HG02943 (cell line): ENCODE data around the gene STX8.
"Not testable (repeated sequence)": the region's sequence is repeated elsewhere in the genome, so short reads cannot be mapped to it uniquely, and the experiment has no call there.

Experiments
- ATAC-seq: cut with Tn5 transposase; IDR thresholded peaks from one replicate; pipeline ENCODE4 v1.9.1; 2021; ENCODE audit warnings: mild to moderate bottlenecking, low read depth, moderate library complexity; ENCODE audit not compliant: unreplicated experiment

The STX8 gene

DNA sequence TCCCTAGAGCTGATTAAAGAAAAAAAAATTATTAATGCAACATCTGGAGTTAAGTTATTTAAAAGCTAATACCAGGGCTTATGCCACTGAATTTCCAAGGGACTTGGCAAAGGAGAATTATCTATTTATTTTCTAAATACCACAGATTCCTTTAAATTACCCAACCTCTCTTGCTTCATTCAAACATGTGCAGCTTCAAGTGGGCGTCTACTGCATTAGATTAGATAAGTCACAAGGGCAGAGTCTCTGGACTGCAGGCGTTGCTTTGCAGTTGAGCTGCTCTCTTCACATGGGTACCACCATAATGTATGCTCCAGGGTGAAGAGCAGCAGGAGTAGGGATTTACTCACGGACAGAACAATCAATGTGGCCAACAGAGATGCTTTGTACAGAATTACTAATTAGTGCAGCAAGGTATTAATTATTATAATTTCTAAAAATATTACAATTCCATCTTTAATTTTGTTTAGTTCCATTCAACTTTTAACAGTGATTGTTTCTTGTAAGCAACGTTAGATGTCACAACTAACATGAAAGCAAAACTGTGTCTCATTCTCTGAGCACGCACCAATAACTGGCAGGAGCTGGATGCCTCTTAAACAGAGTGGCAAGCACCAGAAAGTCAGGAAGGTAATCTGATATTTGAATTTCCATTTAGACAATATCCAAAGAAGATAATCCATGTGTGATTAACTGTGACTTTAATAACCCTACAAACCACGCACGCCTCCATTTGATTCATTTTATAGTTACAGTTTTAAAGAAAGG lies 214.2 kb downstream of the STX8 start:
- ATAC-seq: no peak

DNA sequence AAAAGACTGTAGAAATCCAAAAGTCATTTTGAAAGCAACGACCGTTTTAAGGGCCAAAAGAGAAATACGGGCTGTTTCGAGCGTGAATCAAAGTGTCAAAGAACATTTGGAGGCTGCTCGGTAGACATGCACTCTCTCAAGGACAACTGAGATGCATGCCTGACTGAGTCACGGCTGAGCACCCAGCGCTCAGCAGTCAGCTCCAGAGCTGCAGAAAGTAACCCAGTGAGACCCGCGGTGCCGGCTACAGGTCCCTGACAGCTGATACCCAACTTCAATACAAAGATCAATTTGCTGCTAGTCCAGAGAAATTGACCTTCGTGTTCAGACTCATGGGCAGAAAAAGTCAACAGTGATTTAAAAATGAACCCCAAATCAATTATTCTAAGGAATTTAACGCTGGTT lies 214.9 kb downstream of the STX8 start:
- no peak for ATAC-seq

DNA sequence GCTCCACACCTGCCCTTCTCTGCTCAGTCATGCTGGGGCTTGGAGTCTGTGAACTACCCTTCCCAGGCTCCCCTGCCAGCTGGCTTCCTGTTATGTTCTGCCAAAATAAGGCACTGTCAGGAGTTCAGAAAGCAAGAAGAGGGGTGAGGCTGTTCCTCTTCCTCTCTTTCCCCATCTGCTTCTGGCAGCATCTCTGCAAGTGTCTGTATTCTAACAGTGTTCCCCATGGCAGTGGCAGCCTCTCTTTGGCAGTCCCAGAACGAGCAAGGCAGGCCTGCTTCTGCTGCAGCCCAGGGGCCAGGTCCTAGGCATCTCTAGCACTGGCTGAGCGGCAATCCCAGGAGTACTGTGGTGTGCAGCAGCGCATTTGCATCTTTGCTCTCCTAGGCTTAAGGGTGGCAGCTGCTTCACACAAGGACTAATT lies 219.1 kb downstream of the STX8 start:
- ATAC-seq: no peak

DNA sequence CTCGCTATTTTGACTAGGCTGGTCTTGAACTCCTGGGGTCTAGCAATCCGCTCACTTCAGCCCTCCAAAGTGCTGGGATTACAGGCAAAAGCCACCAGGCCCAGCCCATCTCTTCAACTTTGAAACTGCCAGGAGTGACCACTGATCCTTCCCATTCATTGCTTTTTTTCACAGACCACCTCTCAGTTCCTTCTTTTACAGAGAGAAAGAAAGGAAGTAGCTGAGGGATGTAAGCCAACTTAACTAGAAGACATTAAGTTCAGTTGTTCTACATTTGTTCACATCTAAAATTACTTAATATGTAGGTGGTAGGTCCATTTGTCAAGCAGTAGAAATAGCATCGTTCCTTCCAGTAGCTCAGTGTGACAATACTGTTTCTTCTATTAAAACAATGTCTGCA lies 219.8 kb downstream of the STX8 start:
- no peak for ATAC-seq

DNA sequence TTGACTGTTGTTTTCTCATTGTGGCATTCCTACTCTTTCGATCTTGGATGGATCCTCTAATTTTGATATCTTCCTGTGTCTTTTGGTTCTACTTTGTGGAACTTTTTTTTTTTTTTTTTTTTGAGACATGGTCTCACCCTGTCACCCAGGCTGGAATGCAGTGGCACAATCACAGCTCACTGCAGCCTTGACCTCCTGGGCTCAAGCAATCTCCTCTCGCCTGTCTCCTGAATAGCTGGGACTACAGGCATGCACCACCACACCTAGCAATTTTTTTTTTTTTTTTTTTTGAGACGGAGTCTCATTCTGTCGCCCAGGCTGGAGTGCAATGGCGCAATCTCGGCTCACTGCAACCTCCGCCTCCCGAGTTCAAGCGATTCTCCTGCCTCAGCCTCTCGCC lies 220.4 kb downstream of the STX8 start:
- not testable (repeated sequence) for ATAC-seq

DNA sequence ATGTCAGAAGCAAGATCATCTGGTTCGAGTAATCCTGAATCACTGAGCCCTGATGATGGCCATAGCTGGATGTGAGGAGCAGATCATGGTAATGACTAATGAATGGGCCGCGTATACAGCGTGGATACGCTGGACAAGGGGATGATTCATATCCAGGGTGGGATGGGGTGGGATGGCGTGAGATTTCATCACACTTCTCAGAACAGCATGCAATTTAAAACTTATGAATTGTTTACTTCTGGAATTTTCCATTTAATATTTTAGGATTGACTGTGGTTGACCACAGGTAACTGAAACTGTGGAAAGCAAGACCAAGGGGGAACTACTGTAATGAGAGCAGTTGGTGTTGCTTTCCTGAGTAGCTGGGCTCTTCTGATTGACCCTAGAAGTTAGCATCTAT lies 225.5 kb downstream of the STX8 start:
- no peak for ATAC-seq

DNA sequence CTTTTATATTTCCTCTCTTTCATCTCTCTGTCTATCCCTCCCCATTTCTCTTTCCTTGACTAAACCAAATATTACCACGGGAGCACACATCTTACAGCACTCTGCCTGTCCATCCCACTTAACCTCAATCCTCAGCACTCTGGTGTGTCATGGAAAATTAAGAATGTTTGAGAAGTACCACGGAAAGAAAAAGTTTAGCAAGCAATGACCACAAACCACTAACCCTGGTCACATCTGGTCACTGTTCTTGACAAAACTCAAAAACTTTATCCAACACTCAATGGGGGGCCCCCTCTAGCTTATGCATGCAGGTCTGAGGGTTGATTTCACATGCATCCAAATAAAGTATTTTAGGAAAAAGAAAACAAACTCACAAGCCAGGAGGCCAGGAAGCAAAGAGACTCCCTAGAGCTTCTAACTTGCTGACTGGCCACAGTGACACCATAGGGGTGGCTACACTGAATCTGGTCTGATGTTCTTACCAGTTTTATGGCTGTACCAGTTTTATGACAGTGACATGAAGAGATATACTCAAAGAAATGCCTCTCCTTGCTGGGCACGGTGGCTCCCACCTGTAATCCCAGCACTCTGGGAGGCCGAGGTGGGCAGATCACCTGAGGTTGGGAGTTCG lies 229.2 kb downstream of the STX8 start:
- ATAC-seq: no peak

DNA sequence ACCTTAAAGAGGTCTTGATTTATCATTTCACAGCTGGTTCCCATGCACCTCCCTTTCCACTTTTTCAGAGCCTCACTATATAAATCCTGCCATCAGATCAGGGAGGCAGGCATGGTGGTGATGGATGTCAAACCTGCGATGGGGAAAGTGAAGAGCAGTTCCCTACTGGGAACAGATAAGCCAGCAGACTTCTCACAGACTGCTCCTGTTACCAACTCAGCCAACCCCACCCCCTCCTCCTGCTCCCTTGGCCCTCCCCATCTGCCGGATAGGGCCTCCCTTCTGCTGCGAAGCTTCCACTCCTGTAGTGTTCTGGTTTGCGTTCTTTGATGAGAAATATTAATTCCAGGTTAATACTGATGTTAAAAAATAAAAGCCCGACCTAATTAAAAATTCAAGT lies 232.1 kb downstream of the STX8 start:
- ATAC-seq: no peak

DNA sequence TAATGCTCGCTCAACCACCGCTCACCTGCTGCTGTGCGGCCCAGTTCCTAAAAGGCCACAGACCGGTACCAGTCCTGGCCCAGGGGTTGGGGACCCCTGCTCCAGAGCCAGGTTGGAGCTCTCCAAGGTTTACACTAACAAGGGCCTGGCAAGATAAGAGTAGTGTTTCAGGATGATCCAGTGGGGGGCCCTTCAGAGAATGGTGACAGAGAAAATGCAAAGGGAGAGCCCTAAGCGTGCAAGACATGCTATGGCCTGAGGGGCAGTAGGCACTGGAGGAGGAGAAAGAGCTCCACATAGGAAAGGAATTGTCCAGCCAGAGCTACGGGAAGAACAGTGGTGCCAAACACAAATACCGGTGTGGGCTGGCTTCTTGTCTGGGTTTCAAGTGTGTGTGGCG lies 233.4 kb downstream of the STX8 start:
- ATAC-seq: no peak

DNA sequence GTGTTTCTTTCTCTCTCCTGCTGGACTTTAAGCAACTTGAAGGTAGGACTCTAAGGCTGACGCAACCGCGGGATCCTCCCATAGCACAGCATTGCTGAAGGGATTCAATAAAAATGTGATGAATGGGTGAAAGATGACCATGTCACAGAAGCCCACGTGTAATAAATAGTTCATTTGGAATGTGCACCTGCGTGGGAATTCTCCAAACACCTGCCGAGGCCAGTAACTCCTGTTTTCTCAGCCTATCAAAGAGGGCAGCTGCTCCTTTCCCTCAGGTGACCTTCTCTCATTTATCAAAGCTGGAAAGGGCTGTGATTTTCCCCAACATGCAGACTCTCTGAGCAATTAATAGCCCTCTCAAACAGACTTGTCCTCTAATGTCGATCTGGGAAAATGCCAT lies 235.7 kb downstream of the STX8 start:
- ATAC-seq: no peak

DNA sequence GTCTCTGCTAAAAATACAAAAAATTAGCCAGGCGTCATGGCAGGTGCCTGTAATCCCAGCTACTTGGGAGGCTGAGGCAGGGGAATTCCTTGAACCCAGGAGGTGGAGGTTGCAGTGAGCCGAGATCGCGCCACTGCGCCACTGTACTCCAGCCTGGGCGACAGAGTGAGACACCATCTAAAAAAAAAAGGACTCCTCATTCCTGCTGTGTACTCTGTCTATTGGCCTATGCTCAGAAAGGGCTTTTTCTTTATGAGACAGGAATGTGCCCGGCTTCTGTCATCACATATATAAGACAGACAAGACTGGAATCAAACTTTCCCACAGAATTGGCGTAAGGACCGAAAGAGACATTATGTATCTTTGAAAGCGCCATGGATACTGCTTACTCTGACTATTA lies 236.1 kb downstream of the STX8 start:
- ATAC-seq: not testable (repeated sequence)

DNA sequence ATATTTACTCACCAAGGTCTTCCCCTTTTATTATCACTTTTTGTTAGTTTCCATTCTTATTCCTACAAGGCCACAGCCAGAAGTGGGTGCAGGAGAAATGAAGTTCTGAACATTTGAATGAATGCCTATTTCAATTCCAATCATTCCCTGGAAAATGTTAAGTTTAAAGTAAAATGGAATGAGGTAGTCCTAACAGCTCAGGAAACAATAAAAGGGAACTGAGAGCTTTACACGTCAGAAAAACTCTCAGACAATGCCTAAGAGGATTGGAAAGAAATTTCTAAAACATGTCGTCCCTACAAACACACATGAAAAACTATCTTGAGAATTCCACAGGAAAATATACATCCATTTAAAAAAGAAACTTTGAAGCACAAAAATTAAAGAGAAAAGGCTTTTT lies 238.8 kb downstream of the STX8 start:
- ATAC-seq: no peak

DNA sequence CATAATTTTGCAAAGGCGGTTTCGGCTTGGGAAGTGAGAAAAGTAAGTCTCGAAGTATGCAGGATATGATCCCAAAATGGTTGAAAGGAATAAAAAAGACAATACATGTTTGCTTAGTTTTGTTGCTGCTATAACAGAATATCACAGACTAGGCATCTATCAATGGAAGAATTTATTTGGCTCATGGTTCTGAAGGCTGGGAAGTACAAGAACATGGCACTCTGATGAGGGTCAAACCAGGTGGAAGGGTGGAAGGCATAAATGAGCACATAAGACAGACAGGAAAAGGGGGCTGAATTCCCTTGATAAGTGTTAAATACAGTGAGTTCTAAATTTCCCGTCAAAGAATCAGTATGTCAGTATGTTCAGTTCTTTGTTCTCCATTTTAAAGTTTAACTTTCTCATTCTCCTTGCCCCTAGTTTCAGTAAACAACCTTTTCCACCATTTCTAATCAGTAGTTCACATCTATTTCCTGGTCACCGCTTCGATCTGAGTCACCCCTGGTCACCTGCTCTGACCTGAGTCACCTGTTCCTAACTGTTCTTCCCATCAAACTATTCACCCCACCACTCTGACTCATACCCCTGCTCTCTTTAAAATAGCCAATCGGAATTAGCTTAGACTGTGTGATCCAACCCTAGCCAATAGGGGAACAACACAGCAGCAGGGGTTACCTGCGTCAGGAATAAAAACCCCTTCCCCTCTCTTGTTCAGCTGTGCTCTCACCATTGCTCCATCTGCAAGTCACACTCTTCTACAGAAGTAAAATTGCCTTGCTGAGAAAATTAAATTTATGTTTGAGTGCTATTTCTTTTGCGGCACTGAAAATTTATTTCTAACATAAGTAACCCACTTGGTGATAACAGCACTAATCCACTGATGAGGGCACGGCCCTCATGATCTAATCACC lies 240.8 kb downstream of the STX8 start:
- no peak for ATAC-seq

DNA sequence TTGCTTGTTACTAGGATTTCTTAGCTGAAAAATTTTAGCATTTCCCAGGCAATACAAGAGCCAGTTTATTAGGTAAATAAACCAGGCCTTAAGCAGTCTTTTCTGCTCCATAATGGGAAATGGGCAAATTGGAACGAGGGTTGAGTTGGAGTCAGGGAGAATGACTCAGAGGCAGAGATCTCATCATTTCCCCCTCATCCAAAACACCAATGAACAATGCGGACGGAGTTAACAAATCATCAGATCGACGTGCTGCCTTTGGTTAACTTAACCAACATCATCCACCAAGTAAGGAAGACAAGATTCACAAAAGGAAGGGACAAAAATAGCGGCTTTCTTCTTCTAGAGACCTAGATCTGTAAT lies 243.5 kb downstream of the STX8 start:
- ATAC-seq: no peak

DNA sequence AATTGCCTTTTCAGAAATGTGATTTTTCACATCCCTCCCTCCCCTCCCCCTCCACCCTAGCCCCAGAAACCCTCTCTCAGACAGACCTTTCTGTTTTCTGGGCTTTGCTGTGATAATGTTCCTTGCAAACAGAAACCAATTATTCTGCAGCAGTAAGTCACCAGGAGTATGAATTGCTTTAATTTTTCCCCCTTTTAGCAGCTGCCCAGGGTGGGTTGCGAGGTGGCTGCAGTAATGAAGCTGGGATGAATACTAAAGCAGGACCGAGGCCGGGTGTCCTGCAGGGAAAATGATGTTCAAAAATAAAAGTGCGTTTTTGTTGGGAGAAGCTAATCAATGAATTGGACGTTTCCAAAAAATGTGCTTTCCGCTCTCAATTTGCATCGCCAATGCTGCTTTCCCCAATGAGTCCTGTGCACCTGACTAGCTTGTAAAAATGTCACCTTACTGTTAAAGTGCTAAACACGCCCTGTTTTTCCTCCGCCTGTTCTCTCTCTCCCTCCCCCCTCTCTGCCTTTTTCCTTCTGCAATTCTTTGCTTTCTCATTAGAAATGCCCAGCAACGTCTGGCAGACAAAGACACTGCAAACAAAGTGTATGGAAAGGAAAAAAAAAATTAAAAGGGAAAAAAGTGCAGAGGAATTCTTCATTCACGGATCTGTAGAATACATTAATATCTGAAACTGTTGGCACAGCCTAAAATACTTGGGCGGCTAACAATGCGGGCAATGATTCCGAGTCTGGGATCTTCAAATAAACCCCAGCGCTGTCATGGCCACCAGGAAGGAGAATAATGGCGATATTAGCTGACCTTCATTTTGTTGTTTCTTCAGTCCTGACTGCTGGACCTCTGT lies 244.1 kb downstream of the STX8 start:
- ATAC-seq: no peak

DNA sequence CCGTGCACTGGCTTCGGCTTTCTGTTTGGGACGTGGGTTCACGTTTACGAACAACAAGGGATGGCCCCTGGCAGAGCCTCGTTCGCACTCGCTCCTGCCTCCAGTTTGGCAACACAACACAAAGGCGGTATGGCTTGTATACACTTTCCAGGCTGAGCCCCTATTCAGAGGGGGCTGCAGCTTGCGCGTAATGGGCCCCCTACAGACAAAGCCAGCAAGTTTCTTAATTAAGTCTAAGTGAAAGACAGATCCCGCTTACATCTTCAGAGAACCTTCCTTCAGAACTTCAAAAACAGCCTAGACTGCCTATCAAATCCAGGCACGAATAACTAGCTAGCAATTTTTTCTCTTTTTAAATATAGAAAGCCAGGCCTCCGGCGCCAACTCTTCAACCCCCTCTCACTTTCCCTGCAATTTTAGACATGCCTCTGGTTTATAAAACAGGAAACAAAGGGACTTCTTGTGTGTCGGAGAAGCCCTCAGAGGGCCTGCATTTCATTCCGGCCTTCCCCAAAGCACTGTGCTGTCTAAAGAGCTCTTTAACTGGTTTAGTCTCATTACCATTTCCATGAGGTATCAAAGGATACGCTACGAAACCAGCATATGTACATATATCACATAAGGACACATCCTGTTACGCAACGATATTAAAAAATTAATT lies 244.9 kb downstream of the STX8 start:
- no peak for ATAC-seq

DNA sequence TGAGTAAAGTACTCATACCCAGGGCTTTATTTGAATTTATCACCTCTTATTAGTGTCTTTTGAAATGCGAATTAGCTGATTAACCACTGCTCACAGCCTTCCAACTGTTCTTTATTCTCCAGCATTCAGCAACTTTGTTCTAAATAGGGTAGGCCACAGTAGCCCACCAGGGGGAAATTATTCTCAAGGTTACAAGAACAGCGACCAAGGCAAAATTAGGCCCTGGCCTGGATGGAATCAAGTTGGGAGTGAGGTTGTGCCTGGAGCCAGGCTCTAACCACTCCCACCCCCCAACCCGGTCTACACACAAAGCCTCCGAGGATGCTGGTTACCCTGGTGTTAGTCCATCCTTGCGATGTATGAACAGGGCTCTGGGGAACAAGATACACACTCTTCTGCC lies 245.5 kb downstream of the STX8 start:
- no peak for ATAC-seq

DNA sequence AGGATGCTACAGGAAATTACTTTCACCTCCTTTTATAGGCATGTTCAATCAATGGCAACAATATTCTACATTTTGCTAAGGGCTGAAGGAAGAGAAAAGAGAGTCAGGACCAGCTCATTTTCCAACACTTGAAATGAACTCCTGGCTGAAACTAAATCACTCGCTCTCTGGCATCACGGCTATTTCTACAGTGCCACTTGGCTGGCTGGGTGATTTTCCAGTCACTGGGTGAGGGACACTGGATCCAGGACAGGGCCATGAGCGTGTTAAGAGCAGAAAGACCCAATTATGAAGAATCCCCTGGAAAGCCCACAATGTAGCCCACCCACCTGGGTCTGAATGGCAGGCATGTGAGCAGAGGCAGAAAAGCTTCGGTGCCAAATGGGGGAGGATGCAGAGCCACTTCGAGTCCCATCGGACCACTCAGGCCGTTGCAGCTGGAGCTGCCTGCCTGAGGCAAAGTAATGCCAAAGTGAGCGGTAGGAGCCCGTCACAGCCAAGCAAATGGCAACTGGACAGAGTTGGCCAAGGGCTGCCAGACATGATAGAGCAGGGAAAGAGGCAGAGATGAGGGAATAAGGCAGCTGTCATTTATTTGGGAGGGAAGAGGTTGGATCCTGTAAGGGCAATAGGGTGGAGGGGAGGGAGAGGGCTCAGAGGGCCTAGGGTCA lies 246.2 kb downstream of the STX8 start:
- no peak for ATAC-seq

DNA sequence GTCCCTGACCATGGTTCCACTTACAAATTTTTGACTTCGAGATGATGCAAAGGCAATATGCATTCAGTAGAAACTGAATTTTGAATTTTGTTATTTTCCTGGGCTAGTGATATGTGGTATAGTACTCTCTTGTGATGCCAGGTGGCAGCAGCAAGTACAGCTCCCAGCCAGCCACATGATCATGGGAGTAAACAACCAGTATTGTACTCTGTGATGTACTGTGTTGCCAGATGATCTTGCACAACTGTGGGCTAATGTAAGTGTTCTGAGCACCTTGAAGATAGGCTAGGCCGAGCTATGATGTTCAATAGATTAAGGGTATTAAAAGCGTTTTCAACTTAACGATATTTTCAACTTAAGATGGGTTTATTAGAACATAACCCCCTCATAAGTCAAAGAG lies 250.8 kb downstream of the STX8 start:
- ATAC-seq: no peak
